Natural killer cell (primary cell): ENCODE data around the gene LRIG1. TPM values are rescaled to one million over a fixed set of nuclear protein-coding genes. Genes with fewer than 3 reads are reported as not detected.

Experiments
- ATAC-seq, 3 donors: fragments of 150-1000 bp in 2 of 3; fragments of 200-7000 bp in 1 of 3; cut with Tn5 transposase; 1 replicate in 1 of 3; 2 replicates in 2 of 3; pipeline ENCODE4 v1.10.0; 2021; ENCODE audit warnings: mild to moderate bottlenecking in 2 of 3, moderate library complexity in 2 of 3
- DNase-seq, 2 donors: peaks; one replicate each; pipeline versions ENCODE4 v3.0.0 to v3.0.0-alpha.2; 2013 to 2021; ENCODE audit warnings: mixed read lengths in 1 of 2
- H3K27ac ChIP-seq: one replicate; pipeline ENCODE4 v1.5.1; 2013; ENCODE audit warnings: mild to moderate bottlenecking, low read length
- H3K27me3 ChIP-seq: one replicate; pipeline ENCODE4 v1.6.1; 2013; ENCODE audit warnings: low read length; ENCODE audit not compliant: control insufficient read depth, insufficient read depth
- H3K36me3 ChIP-seq: one replicate; pipeline ENCODE4 v1.6.1; 2013; ENCODE audit warnings: low read length; ENCODE audit not compliant: control insufficient read depth, insufficient read depth
- H3K4me1 ChIP-seq: one replicate; pipeline ENCODE4 v1.6.1; 2013; ENCODE audit warnings: low read length; ENCODE audit not compliant: control insufficient read depth, insufficient read depth
- H3K4me3 ChIP-seq: one replicate; pipeline ENCODE4 v1.5.1; 2013; ENCODE audit warnings: low read length
- H3K9me3 ChIP-seq: one replicate; pipeline ENCODE4 v1.6.1; 2013; ENCODE audit warnings: low read length; ENCODE audit not compliant: control insufficient read depth, insufficient read depth
- H3K27ac Mint-ChIP-seq, 2 donors: one replicate each; pipeline ENCODE4 v1.8.0; 2022; ENCODE audit warnings: mild to moderate bottlenecking in 2 of 2, mixed read lengths in 2 of 2, moderate library complexity in 1 of 2
- H3K27me3 Mint-ChIP-seq, 2 donors: one replicate each; pipeline ENCODE4 v1.8.0; 2022; ENCODE audit warnings: low read depth in 2 of 2, mixed read lengths in 2 of 2
- H3K36me3 Mint-ChIP-seq: one replicate; pipeline ENCODE4 v1.8.0; 2022; ENCODE audit warnings: mixed read lengths
- H3K4me1 Mint-ChIP-seq, 2 donors: one replicate each; pipeline ENCODE4 v1.8.0; 2022; ENCODE audit warnings: mixed read lengths in 2 of 2
- H3K4me3 Mint-ChIP-seq: one replicate; pipeline ENCODE4 v1.8.0; 2022; ENCODE audit warnings: mild to moderate bottlenecking, moderate library complexity, mixed read lengths
- H3K9me3 Mint-ChIP-seq, 2 donors: one replicate each; pipeline ENCODE4 v1.8.0; 2022; ENCODE audit warnings: mixed read lengths in 2 of 2
- CTCF ChIP-seq: fragments of 200-600 bp; IDR thresholded peaks from one replicate; pipeline ENCODE4 v1.8.0; 2022; ENCODE audit warnings: antibody characterized with exemption
- WGBS: methylation state at CpG from one replicate; pipeline ENCODE4 v1.1.7; 2013; ENCODE audit warnings: missing lambda C conversion rate; ENCODE audit not compliant: insufficient coverage; 5-methylcytosine and 5-hydroxymethylcytosine counted together
- intact Hi-C: fragments of 100-400 bp; cut with micrococcal nuclease; formaldehyde crosslinking; loops from one replicate; pipeline ENCODE4 v1.14.2; 2022
- total RNA-seq, 4 donors: library from RNA; stranded (reverse); fragments of 120-200 nt in 1 of 4; gene quantifications; one replicate each; pipeline versions ENCODE4 v1.2.3 to v1.2.4, GENCODE V29; 2013 to 2022

LRIG1 gene
- total RNA-seq, 3 donors from 2014 or later (not counting 1 experiment from before 2014, with no cell fraction given): 5.5 to 10.6 (median 8.5) TPM

- Histone ChIP-seq H3K4me1 (peaks cover 34% of the 10 kb centered on the region), H3K4me3 (no peak overlapping the region), H3K9me3 (no peaks in the 10 kb centered on the region), H3K27me3 (no peaks in the 10 kb centered on the region), H3K36me3 (no peaks in the 10 kb centered on the region), H3K27ac (no peak overlapping the region)
- no peaks in the 10 kb centered on the region for H3K9me3 Mint-ChIP-seq
- intact Hi-C loops: no loop called here
- H3K36me3 Mint-ChIP-seq: no peaks in the 10 kb centered on the region
- no peak overlapping the region for H3K4me3 Mint-ChIP-seq
- ATAC-seq (peak in 1 of 3 donors; percentile 41), DNase-seq (peak in 1 of 2 donors; percentile 54)
- peaks cover 2 to 27% of the 10 kb centered on the region in 2 donors for H3K27me3 Mint-ChIP-seq
- H3K27ac Mint-ChIP-seq: no peak overlapping the region
- TF ChIP-seq CTCF: no peak
- H3K4me1 Mint-ChIP-seq: peaks cover 42 to 43% of the 10 kb centered on the region in 2 donors
- 70% methylated on average over 13 of the region's 13 CpGs for WGBS
These were observed 17.4 kb downstream of the LRIG1 start for GRCh38 chr3:66483409-66483906.

- no peak for TF ChIP-seq CTCF
- Mint-ChIP-seq H3K4me1 (peaks cover 42 to 48% of the 10 kb centered on the region in 2 donors), H3K27me3 (peaks cover 2 to 27% of the 10 kb centered on the region in 2 donors), H3K36me3 (no peaks in the 10 kb centered on the region), H3K4me3 (no peak overlapping the region), H3K9me3 (no peaks in the 10 kb centered on the region), H3K27ac (no peak overlapping the region)
- no peak for ATAC-seq
- Histone ChIP-seq H3K27me3 (no peaks in the 10 kb centered on the region), H3K4me1 (peaks cover 35% of the 10 kb centered on the region), H3K9me3 (no peaks in the 10 kb centered on the region), H3K4me3 (no peak overlapping the region), H3K36me3 (no peaks in the 10 kb centered on the region), H3K27ac (no peak overlapping the region)
- intact Hi-C loops: no loop called here
- WGBS: 92% methylated on average over 4 of the region's 4 CpGs
- no peak for DNase-seq
These were observed 17.8 kb downstream of the LRIG1 start for GRCh38 chr3:66483006-66483405.

GRCh38 chr3:66482018-66482404 is 18.8 kb downstream of the LRIG1 start:
- Histone ChIP-seq H3K4me1 (peaks cover 35% of the 10 kb centered on the region), H3K4me3 (no peak overlapping the region), H3K36me3 (no peaks in the 10 kb centered on the region), H3K27me3 (no peaks in the 10 kb centered on the region), H3K27ac (no peak overlapping the region), H3K9me3 (no peaks in the 10 kb centered on the region)
- intact Hi-C loops: no loop called here
- H3K27ac Mint-ChIP-seq: peak overlapping the region in 1 of 2 donors; percentile 59
- no peaks in the 10 kb centered on the region for H3K9me3 Mint-ChIP-seq
- peak overlapping the region; percentile 68 for H3K4me3 Mint-ChIP-seq
- H3K36me3 Mint-ChIP-seq: no peaks in the 10 kb centered on the region
- peaks cover 2 to 22% of the 10 kb centered on the region in 2 donors for H3K27me3 Mint-ChIP-seq
- 71% methylated on average over 6 of the region's 6 CpGs for WGBS
- DNase-seq (no peak), ATAC-seq (no peak)
- peaks cover 42 to 57% of the 10 kb centered on the region in 2 donors for H3K4me1 Mint-ChIP-seq
- TF ChIP-seq CTCF: no peak
